Mesenchymal stem cell (in vitro differentiated cells and primary cell): Measurements from ENCODE around the gene CCDC87.

Source experiments
- DNase-seq: peaks from one replicate; pipeline ENCODE4 v3.0.0-alpha.2; 2013
- H2AFZ ChIP-seq: one replicate; pipeline ENCODE4 v1.6.1; 2013; ENCODE audit warnings: low read depth, mild to moderate bottlenecking, control low read depth, inconsistent platforms, low read length, moderate library complexity
- H2AK5ac ChIP-seq: 2 replicates; pipeline ENCODE4 v1.6.1; 2013; ENCODE audit warnings: low read length, moderate library complexity, mild to moderate bottlenecking, inconsistent platforms; ENCODE audit not compliant: severe bottlenecking
- H2BK120ac ChIP-seq: one replicate; pipeline ENCODE4 v1.6.1; 2013; ENCODE audit warnings: low read depth, mild to moderate bottlenecking, inconsistent platforms, low read length, moderate library complexity
- H2BK12ac ChIP-seq, 2 experiments: one replicate each; pipeline ENCODE4 v1.6.1; 2013; ENCODE audit warnings: inconsistent platforms in 2 of 2, low read length in 2 of 2, mild to moderate bottlenecking in 2 of 2, moderate library complexity in 2 of 2, control low read depth in 1 of 2
- H2BK15ac ChIP-seq: one replicate; pipeline ENCODE4 v1.6.1; 2013; ENCODE audit warnings: mild to moderate bottlenecking, low read depth, inconsistent platforms; ENCODE audit not compliant: poor library complexity, severe bottlenecking
- H2BK5ac ChIP-seq: 2 replicates; pipeline ENCODE4 v1.6.1; 2013; ENCODE audit warnings: low read depth, mild to moderate bottlenecking, low read length, control low read depth, inconsistent platforms; ENCODE audit not compliant: poor library complexity, severe bottlenecking
- H3K14ac ChIP-seq, 2 experiments: one replicate each; pipeline ENCODE4 v1.6.1; 2013; ENCODE audit warnings: inconsistent platforms in 2 of 2, low read length in 2 of 2, control low read depth in 1 of 2, mild to moderate bottlenecking in 1 of 2, moderate library complexity in 1 of 2
- H3K18ac ChIP-seq, 2 experiments: one replicate each; pipeline ENCODE4 v1.6.1; 2013; ENCODE audit warnings: inconsistent platforms in 2 of 2, low read length in 2 of 2, control low read depth in 1 of 2, low read depth in 1 of 2, mild to moderate bottlenecking in 1 of 2
- H3K23ac ChIP-seq, 2 experiments: one replicate each; pipeline ENCODE4 v1.6.1; 2013; ENCODE audit warnings: inconsistent platforms in 2 of 2, low read length in 2 of 2, mild to moderate bottlenecking in 2 of 2, moderate library complexity in 2 of 2, control low read depth in 1 of 2
- H3K27ac ChIP-seq: 2 replicates; pipeline ENCODE4 v1.5.1; 2013; ENCODE audit warnings: mild to moderate bottlenecking, moderate library complexity, low read length, control low read depth, inconsistent platforms; ENCODE audit not compliant: poor library complexity, severe bottlenecking
- H3K27me3 ChIP-seq, 2 experiments: 2 replicates each; pipeline versions ENCODE4 v1.6.1 to v1.7.0; 2013; ENCODE audit warnings: low read length in 2 of 2, mild to moderate bottlenecking in 2 of 2, moderate library complexity in 2 of 2, control low read depth in 1 of 2, inconsistent platforms in 1 of 2; ENCODE audit not compliant: control insufficient read depth in 1 of 2, insufficient read depth in 1 of 2
- H3K36me3 ChIP-seq, 2 experiments: 2 replicates each; pipeline versions ENCODE4 v1.6.1 to v1.7.0; 2013; ENCODE audit warnings: low read length in 2 of 2, control low read depth in 1 of 2, inconsistent platforms in 1 of 2, low read depth in 1 of 2, mild to moderate bottlenecking in 1 of 2; ENCODE audit not compliant: insufficient read depth in 2 of 2, control insufficient read depth in 1 of 2
- H3K4ac ChIP-seq, 2 experiments: one replicate each; pipeline ENCODE4 v1.6.1; 2013; ENCODE audit warnings: inconsistent platforms in 2 of 2, low read length in 2 of 2, mild to moderate bottlenecking in 2 of 2, moderate library complexity in 2 of 2, control low read depth in 1 of 2, low read depth in 1 of 2
- H3K4me1 ChIP-seq: 2 replicates; pipeline ENCODE4 v1.6.1; 2013; ENCODE audit warnings: low read depth, low read length, control low read depth; ENCODE audit not compliant: control insufficient read depth, insufficient read depth
- H3K4me2 ChIP-seq: 2 replicates; pipeline ENCODE4 v1.6.1; 2013; ENCODE audit warnings: low read length, mild to moderate bottlenecking, inconsistent platforms; ENCODE audit not compliant: poor library complexity, severe bottlenecking
- H3K4me3 ChIP-seq, 2 experiments: 2 replicates each; pipeline versions ENCODE4 v1.5.1 to v1.7.0; 2013; ENCODE audit warnings: low read length in 2 of 2, mild to moderate bottlenecking in 2 of 2, control low read depth in 1 of 2, low read depth in 1 of 2; ENCODE audit not compliant: insufficient read depth in 1 of 2
- H3K79me1 ChIP-seq: replicated peaks from 2 replicates; pipeline ENCODE4 v1.6.1; 2013; ENCODE audit warnings: mild to moderate bottlenecking, control low read depth, low read length, inconsistent platforms; ENCODE audit not compliant: poor library complexity, severe bottlenecking
- H3K9ac ChIP-seq: 2 replicates; pipeline ENCODE4 v1.7.0; 2013; ENCODE audit warnings: mild to moderate bottlenecking, low read length, moderate library complexity
- H3K9me3 ChIP-seq: 2 replicates; pipeline ENCODE4 v1.7.0; 2013; ENCODE audit warnings: mild to moderate bottlenecking, low read length; ENCODE audit not compliant: control insufficient read depth
- H4K8ac ChIP-seq: one replicate; pipeline ENCODE4 v1.6.1; 2013; ENCODE audit warnings: inconsistent platforms, mild to moderate bottlenecking, low read length, moderate library complexity
- H4K91ac ChIP-seq: one replicate; pipeline ENCODE4 v1.6.1; 2013; ENCODE audit warnings: mild to moderate bottlenecking, low read length, inconsistent platforms
- WGBS: methylation state at CpG from one replicate; pipeline ENCODE4 v1.1.7; 2013; ENCODE audit warnings: mixed read lengths; 5-methylcytosine and 5-hydroxymethylcytosine counted together

CCDC87 gene

GRCh38 chr11:66636411-66636810 is 43.5 kb upstream of the CCDC87 start:
- peak overlapping the region; percentile 28 for H3K27ac ChIP-seq
- H3K79me1 ChIP-seq: no peaks in the 10 kb centered on the region
- no peak overlapping the region for H3K18ac ChIP-seq
- no peak overlapping the region for H2BK120ac ChIP-seq
- H2BK15ac ChIP-seq: no peak overlapping the region
- no peak overlapping the region for H3K4me3 ChIP-seq
- H3K4me1 ChIP-seq: peaks cover 8% of the 10 kb centered on the region
- H3K23ac ChIP-seq: no peak overlapping the region
- no peak overlapping the region for H2BK12ac ChIP-seq
- H3K4ac ChIP-seq: no peak overlapping the region
- H3K27me3 ChIP-seq: no peaks in the 10 kb centered on the region
- H2AK5ac ChIP-seq: no peak overlapping the region
- H4K8ac ChIP-seq: no peak overlapping the region
- H3K4me2 ChIP-seq: no peak overlapping the region
- H2BK5ac ChIP-seq: no peak overlapping the region
- peaks cover 21 to 43% of the 10 kb centered on the region in 2 experiments for H3K36me3 ChIP-seq
- no peak overlapping the region for H3K9ac ChIP-seq
- H2AFZ ChIP-seq: no peak overlapping the region
- no peaks in the 10 kb centered on the region for H3K9me3 ChIP-seq
- no peak overlapping the region for H3K14ac ChIP-seq
- no peak for DNase-seq
- WGBS: 95% methylated on average over 3 of the region's 3 CpGs
- H4K91ac ChIP-seq: no peak overlapping the region

DNA sequence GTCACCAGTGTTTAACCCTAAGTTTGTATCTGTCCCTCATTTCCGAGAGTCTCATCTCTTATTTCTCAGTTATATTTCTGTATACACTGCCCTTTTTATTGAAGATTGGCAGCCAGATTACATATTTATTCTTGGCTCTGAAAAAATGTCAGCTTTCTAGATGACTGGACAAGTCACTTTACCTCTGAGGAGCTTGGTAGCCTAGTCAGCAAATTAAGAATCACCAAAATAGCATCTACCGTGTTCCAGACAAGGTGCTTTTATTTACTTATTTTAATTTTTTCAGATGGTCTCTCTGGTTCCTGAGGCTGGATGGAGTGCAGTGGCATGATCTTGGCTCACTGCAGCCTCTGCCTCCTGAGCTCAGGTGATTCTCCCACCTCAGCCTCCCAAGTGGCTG is 40.1 kb upstream of the CCDC87 start:
- Histone ChIP-seq H2BK12ac (no peak overlapping the region), H3K4me3 (no peak overlapping the region), H3K4me2 (no peak overlapping the region), H3K36me3 (peaks cover 36 to 52% of the 10 kb centered on the region in 2 experiments), H3K9me3 (no peaks in the 10 kb centered on the region), H3K23ac (no peak overlapping the region), H2AFZ (no peak overlapping the region), H2BK120ac (no peak overlapping the region), H3K27me3 (no peaks in the 10 kb centered on the region), H3K4me1 (peaks cover 3% of the 10 kb centered on the region), H3K18ac (no peak overlapping the region), H2BK5ac (no peak overlapping the region), H3K14ac (no peak overlapping the region), H3K27ac (no peak overlapping the region), H3K9ac (no peak overlapping the region), H2BK15ac (no peak overlapping the region), H4K91ac (no peak overlapping the region), H4K8ac (no peak overlapping the region), H2AK5ac (no peak overlapping the region), H3K79me1 (no peaks in the 10 kb centered on the region), H3K4ac (no peak overlapping the region)
- no CpG with 5 or more reads among the region's 2 CpGs for WGBS
- DNase-seq: no peak

- H3K18ac ChIP-seq: no peak overlapping the region
- no peaks in the 10 kb centered on the region for H3K4me1 ChIP-seq
- no peak overlapping the region for H3K9ac ChIP-seq
- WGBS: 98% methylated on average over 6 of the region's 6 CpGs
- no peaks in the 10 kb centered on the region for H3K79me1 ChIP-seq
- no peaks in the 10 kb centered on the region for H3K27me3 ChIP-seq
- no peak for DNase-seq
- H2BK5ac ChIP-seq: no peak overlapping the region
- no peak overlapping the region for H4K91ac ChIP-seq
- H3K9me3 ChIP-seq: no peaks in the 10 kb centered on the region
- H3K23ac ChIP-seq: no peak overlapping the region
- no peak overlapping the region for H2BK120ac ChIP-seq
- no peak overlapping the region for H3K4ac ChIP-seq
- peaks cover 47 to 63% of the 10 kb centered on the region in 2 experiments for H3K36me3 ChIP-seq
- H2AK5ac ChIP-seq: no peak overlapping the region
- H3K27ac ChIP-seq: no peak overlapping the region
- no peak overlapping the region for H2BK12ac ChIP-seq
- no peak overlapping the region for H4K8ac ChIP-seq
- H3K4me2 ChIP-seq: no peak overlapping the region
- H3K4me3 ChIP-seq: no peak overlapping the region
- H3K14ac ChIP-seq: no peak overlapping the region
- no peak overlapping the region for H2AFZ ChIP-seq
- H2BK15ac ChIP-seq: no peak overlapping the region
Observed at GRCh38 chr11:66631883-66632282, 39.0 kb upstream of the CCDC87 start.

DNA sequence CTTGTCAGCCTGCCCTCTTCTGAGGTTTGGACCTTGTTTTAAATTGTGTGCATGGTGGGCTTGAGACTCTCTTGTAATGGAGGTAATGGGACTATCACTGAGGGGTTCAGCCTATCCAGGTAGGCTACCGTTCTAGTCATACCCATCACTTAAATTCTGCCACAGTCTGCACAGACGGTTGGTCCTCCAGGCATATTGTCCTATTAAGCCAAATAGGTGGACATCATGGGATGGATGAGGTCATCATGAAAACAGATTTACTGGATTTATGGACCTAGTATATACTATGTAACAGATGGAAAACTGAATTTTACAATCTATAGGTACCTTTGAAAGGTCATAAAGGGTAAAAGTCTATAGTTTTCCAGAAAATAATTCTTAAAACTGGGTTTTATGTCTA is 36.5 kb upstream of the CCDC87 start:
- Histone ChIP-seq H3K4me1 (no peaks in the 10 kb centered on the region), H3K4me3 (no peak overlapping the region), H3K79me1 (peaks cover 3% of the 10 kb centered on the region), H2AK5ac (no peak overlapping the region), H3K9ac (no peak overlapping the region), H4K91ac (no peak overlapping the region), H4K8ac (no peak overlapping the region), H2AFZ (no peak overlapping the region), H3K36me3 (peaks cover 62 to 84% of the 10 kb centered on the region in 2 experiments), H3K27me3 (no peaks in the 10 kb centered on the region), H2BK15ac (no peak overlapping the region), H3K4me2 (no peak overlapping the region), H3K18ac (no peak overlapping the region), H3K23ac (no peak overlapping the region), H2BK12ac (no peak overlapping the region), H3K4ac (no peak overlapping the region), H3K14ac (no peak overlapping the region), H2BK5ac (no peak overlapping the region), H3K27ac (no peak overlapping the region), H3K9me3 (no peaks in the 10 kb centered on the region), H2BK120ac (no peak overlapping the region)
- WGBS: no CpG with 5 or more reads among the region's 2 CpGs
- DNase-seq: no peak
